ENCODE results near the gene CNBD2. TPM values are rescaled to one million over a fixed set of nuclear protein-coding genes. Genes with fewer than 3 reads are reported as not detected.
"Not testable (repeated sequence)": the region's sequence is repeated elsewhere in the genome, so short reads cannot be mapped to it uniquely, and the experiment has no call there.

CNBD2 gene
- polyA plus RNA-seq, 4 donors, result 0.49 to 0.87 (median 0.64) TPM

DNA sequence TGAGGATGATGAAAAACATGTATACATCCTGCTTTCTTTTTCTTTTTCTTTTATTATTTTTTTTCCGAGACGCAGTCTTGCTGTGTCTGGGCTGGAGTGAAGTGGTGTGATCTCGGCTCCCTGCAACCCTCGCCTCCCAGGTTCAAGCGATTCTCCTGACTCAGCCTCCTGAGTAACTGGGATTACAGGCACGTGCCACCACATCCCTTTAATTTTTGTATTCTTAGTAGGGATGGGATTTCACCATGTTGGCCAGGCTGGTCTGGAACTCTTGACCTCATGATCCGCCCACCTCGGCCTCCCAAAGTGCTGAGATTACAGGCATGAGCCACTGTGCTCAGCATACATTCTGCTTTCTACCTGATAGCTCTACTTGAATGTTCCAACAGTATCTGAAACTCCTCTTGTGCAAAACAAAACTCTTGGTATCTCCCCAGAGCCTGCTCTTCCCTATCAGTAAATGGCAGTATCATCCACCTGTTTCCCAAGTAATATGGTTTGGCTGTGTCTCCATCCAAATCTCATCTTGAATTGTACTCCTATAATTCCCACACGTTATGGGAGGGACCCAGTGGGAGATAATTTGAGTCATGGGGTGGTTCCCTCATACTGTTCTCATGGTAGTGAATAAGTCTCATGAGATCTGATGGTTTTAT is 85.6 kb downstream of the CNBD2 start:
- not testable (repeated sequence) for DNase-seq (ENCODE audit: low read depth in 4 of 4, low spot score in 2 of 4)

DNA sequence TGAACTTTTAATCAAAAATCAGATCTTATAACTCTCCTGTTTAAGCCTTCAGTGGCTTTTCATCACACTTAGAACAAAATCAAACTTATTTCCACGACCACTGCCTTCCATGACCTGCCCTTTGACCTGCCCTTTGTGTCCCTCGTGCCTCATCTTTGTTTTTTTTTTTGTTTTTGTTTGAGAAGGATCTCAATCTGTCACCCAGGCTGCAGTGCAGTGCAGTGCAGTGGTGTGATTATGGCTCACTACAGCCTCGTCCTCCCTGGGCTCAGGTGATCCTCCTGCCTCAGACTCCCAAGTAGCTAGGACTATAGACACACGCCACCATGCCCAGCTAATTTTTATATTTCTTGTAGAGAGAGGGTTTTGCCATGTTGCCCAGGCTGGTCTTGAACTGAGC is 86.8 kb downstream of the CNBD2 start:
- DNase-seq (ENCODE audit: low read depth in 4 of 4, low spot score in 2 of 4), result no peak

DNA sequence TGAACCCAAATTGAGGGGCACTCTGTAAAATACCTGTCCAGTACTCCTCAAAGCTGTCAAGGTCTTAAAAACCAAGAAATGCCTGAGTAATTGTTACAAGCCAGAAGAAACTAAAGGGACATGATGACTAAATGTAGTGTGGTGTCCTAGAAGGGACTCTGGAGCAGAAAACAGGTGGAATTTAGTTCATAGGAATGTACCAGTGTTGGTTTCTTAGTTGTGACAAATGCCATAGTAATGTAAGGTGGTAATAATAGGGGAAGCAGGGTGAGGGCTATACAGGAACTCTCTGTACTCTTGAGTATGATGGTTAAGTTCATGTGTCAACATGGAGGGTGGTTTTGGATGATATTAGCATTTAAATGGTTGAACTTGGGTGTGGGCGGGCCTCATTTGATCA is 92.3 kb downstream of the CNBD2 start:
- DNase-seq (ENCODE audit: low read depth in 4 of 4, low spot score in 2 of 4), result no peak

DNA sequence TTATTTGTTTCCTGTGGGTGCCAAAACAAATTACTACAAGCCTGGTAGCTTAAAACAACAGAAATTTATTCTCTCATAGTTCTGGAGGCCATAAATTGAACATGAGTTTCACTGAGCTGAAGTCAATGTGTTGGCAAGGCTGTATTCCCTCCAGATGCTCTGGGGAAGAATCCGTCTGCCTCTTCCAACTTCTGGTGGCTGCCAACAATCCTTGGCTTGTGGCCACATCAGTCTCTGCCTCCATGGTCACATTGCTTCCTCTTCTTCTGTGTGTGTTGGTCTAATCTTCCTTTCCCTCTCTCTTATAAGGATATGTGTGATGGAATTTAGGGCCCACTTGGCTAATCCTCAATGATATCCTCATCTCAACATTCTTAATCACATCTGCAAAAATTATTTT is 93.4 kb downstream of the CNBD2 start:
- DNase-seq (ENCODE audit: low read depth in 4 of 4, low spot score in 2 of 4), result no peak

DNA sequence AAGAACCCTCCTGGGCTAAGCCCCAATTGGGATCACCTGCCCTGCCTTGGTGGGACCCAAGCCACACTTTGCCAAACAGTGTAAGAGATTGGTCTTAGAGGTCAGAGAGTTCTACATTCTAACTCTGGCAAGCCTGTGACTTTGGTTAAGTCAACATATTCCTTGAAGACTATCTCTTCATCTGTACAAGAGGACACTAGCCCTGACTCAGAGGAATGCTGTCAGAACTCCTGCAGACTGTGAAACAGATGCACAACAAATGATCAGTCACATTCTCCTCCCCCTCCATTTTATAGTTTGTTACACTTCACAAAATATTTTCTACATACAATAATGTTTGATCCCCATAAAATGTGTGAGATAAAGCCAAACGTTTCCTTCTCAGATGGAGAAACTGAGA is 94.4 kb downstream of the CNBD2 start:
- no peak for DNase-seq (ENCODE audit: low read depth in 4 of 4, low spot score in 2 of 4)

DNA sequence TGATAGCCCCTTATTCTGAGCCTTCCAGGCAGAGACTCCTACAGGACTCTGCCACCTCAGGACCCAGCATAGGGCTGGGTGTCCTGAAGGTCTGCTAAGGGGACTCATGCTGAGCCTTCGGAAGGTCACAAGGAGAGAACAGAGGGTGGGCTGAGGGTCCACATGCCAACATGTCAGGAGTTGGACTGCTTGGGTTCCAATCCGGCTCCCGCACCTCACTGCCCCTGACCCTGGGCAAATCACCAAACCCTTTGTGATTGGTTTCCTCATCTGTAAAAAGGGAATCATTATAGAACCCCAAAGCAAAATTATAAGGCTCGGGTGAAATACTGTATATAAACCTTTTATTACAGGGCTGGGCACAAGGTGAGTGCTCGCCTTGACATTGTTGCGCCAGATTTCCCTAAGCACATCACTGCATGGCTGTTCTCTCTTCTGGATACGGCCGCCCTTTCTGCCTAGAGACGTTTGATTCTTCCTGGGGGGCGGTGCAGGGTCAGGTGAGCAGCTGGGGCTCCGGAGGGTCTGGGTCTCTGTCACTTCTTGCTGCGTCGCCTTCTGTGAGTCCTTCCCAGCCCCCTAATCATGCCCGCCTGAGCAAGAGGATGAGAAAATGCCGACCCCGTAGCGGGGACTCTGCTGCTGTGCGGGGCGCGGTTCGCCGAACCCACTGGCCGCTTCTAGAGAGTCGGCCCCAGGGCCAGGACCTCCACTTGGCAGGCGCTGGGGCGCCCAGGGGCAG is 95.7 kb downstream of the CNBD2 start:
- DNase-seq (ENCODE audit: low read depth in 4 of 4, low spot score in 2 of 4), result no peak

DNA sequence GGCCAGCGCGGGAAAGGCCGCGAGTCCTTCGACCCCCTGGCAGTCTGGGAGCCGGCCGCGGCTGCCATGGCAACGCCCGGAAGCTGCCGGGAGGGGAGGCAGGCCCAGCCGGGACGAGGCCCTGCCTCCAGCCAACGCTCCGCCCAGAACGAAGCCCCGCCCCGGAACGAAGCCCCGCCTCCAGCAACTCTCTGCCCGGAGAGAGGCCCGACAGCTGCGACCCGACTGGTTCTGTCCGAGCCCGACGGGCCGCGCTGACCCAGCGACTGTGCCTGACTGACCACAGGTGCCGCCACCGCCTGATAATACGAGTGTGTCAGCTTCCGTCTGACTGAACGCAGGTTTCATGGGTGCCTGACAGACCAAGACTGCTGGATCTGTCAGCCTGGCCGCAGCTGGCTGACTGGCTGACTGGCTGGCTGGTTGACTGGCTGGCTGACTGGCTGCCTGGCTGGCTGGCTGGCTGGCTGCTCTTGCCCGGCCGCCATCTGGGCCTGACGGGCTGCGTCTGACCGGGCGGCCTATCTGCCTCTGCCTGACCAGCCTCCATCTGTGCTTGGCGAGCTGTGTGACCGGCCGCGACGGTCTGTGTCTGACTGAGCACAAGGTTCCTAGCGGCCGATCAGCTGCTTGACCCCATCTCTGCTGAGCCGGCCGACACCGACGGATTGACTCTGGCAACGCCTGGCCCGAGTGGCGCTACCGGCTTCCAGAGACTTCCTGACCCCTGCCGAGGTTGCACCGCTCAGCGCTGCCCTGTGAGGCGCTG is 96.5 kb downstream of the CNBD2 start:
- DNase-seq (ENCODE audit: low read depth in 4 of 4, low spot score in 2 of 4), result peak; percentile 74 to 83 (median 78)

DNA sequence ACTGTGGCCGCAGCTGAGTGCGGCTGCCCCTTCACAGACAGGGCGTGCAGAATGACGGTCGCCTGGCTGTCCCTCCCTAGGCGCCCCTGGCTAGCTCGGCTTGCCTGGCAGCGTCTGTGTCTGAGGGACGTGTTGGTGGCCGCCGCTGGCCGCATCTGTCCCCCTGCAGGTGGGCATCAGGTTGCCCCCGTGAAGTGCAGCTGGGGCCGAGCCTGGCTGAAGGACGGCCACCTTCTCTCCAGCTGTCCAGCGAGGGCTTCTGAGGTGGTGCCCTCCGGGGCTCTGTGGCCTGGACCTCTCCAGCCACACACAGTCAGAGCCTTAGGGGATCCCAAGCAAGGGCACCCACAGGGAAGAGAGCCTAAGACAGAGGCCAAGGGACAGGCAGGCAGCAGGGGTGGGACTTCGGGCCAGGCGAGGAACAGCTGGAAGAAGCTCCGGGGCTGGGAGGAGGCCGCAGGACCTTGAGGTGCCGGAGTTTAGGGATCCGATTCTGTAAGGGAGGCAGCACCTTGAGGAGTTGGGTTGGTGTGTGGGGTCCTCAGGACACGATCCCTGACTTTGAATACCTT is 97.1 kb downstream of the CNBD2 start:
- no peak for DNase-seq (ENCODE audit: low read depth in 4 of 4, low spot score in 2 of 4)

DNA sequence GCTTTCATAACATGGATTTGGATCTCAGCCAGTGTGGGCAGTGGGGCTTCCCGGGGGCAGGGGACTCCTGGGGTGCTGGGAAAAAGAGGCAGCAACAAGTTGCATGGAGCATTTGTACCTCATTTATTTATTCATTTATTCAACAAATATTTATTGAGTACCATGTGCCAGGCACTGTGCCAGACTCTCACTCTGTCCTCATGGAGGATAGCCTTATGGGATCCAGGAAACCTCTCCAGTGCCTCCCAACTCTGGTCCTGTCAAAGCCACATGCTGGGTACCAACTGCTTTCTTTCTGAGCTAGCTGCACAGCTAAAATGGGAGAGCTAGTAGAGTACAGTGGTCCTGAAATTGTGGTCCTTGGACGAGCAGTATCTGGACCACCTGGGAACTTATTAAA is 98.4 kb downstream of the CNBD2 start:
- no peak for DNase-seq (ENCODE audit: low read depth in 4 of 4, low spot score in 2 of 4)

DNA sequence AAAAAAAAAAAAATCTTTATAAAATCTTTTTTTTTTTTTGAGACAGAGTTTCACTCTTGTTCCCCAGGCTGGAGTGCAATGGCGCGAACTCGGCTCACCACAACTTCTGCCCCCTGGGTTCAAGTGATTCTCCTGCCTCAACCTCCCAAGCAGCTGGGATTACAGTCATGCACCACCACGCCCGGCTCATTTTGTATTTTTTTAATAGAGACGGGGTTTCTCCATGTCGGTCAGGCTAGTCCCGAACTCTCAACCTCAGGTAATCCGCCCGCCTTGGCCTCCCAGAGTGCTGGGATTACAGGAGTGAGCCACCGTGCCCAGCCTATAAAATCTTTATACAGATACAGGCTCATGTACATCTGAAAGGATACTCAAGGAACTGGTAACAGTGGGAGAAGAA is 100.1 kb downstream of the CNBD2 start:
- not testable (repeated sequence) for DNase-seq (ENCODE audit: low read depth in 4 of 4, low spot score in 2 of 4)

DNA sequence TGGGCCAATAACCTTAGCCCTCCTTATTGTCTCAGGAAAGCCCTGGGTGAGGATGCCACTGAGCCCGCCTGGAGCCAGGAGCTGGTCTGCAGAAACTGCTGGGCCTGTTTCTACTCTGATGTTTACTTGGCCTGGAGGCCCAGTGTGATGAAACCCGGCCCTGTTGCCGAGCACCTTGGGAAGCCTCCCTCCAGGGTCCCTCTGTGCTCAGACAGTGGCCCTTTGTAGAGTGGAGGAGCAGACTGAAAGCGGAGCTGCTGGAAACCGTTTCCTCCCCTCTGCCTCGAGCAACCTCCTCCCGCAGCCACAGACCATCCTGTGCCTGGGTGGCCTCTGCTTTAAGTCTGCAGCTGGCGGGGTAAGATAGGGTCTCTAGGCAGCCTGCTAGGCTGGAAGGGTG is 102.1 kb downstream of the CNBD2 start:
- DNase-seq (ENCODE audit: low read depth in 4 of 4, low spot score in 2 of 4), result no peak

DNA sequence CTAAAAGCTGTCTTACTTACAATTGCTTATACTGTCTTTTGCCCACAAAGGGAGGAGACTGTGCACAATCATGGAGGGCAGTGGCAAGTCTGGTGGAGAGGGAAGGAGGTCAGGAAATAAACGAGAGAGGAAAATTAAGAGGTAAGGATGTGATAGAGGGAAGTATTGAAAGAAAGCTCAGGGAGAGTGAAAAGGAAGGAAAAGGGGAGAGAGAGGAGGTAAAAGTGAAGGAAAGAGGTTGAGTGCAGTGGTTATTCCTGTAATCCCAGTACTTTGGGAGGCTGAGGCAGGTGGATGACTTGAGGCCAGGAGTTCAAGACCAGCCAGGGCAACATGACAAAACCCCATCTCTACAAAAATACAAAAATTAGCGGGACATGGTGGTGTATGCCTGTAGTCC is 103.5 kb downstream of the CNBD2 start:
- DNase-seq (ENCODE audit: low read depth in 4 of 4, low spot score in 2 of 4), result no peak

DNA sequence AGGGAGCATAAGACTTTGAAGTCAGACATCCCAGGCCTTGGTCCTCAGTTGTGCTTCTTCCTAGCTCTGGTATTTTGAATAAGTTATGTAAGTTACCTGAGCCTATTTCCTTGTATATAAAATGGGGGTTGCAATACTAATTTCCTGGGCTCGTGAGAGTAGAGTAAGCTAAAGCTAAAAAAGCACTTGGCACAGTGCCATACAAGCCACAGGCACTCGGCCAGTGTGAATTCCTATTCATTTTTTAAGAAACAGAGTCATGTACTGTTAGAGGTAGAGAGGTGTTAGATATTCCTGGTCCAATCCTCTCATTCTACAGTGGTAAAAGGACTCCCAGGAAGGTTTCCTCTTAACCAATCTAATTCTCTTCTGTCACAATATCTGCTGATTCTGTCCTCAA is 106.6 kb downstream of the CNBD2 start:
- DNase-seq (ENCODE audit: low read depth in 4 of 4, low spot score in 2 of 4), result no peak

DNA sequence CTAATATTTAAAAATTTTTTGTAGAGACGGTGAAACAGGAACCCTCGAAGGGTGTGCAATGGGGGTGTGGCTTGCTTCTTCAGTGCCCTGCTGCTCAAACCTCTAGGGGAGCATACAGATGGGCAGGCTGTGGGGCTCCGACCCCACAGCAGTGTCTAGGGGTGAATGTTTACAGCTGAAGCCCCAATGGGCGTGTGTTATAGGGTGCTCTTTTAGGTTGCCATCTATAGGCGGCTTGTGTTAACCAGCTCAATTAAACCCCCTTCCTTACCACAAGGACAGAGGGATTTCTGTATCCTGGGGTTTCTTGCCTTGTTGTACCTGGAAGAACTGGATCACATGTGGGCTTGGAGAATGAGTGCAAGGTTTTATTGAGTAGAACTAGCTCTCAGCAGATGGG is 109.4 kb downstream of the CNBD2 start:
- DNase-seq (ENCODE audit: low read depth in 4 of 4, low spot score in 2 of 4), result not testable (repeated sequence)

DNA sequence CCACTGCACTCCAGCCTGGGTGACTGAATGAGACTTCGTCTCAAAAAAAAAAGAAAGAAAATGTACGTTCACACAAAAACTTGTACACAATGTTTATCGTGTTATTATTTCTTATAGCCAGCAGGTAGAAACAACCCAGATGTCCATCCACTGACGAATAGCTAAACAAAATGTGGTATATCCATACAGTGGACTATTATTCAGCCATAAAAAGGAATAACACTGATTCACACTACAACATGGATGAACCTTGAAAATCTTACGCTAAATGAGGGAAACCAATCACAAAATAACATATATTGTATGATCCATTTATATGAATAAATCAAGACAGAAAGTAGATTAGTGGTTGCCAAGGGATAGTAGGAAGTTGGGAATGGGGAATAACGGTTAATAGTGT is 111.1 kb downstream of the CNBD2 start:
- no peak for DNase-seq (ENCODE audit: low read depth in 4 of 4, low spot score in 2 of 4)

DNA sequence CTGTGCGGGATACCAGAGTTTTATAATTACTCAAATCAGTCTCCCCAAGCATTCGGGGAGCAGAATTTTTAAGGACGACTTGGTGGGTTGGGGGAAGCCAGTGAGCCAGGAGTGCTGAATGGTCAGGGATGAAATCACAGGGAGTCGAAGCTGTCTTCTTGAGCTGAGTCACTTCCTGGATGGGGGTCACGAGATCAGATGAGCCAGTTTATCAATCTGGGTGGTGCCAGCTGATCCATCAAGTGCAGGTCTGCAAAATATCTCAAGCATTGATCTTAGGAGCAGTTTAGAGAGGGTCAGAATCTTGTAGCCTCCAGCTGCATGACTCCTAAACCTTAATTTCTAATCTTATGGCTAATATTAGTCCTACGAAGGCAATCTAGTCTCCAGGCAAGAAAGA is 111.6 kb downstream of the CNBD2 start:
- DNase-seq (ENCODE audit: low read depth in 4 of 4, low spot score in 2 of 4), result not testable (repeated sequence)

Other genes starting within 250 kb of the CNBD2 start
- gene RBM39, start 226.3 kb upstream of the CNBD2 start, polyA plus RNA-seq (ENCODE audit: insufficient read length in 4 of 4), result 100 to 1,000 TPM; 488 to 707 (median 633) TPM
- gene PHF20, start 196.6 kb upstream of the CNBD2 start, polyA plus RNA-seq (ENCODE audit: insufficient read length in 4 of 4), result 10 to 100 TPM; 31.3 to 43.0 (median 35.4) TPM
- 10 to 100 TPM; 27.3 to 79.8 (median 53.3) TPM for gene SCAND1, start 14.1 kb upstream of the CNBD2 start, polyA plus RNA-seq (ENCODE audit: insufficient read length in 4 of 4)
- 10 to 100 TPM; 63.6 to 81.6 (median 71.9) TPM for gene EPB41L1, start 186.2 kb downstream of the CNBD2 start, polyA plus RNA-seq (ENCODE audit: insufficient read length in 4 of 4)

Measured in left renal cortex interstitium (tissue), 4 donors.